NOMO-1 treated with dmso at 0.1 percent for 144 hours (cell line): ENCODE results near the gene ITPRIP.

Experiments used
- DNase-seq: peaks from one replicate; lab custom pipeline; 2025; ENCODE audit not compliant: unreplicated experiment; lab: John Stamatoyannopoulos, UW

The ITPRIP gene

DNA sequence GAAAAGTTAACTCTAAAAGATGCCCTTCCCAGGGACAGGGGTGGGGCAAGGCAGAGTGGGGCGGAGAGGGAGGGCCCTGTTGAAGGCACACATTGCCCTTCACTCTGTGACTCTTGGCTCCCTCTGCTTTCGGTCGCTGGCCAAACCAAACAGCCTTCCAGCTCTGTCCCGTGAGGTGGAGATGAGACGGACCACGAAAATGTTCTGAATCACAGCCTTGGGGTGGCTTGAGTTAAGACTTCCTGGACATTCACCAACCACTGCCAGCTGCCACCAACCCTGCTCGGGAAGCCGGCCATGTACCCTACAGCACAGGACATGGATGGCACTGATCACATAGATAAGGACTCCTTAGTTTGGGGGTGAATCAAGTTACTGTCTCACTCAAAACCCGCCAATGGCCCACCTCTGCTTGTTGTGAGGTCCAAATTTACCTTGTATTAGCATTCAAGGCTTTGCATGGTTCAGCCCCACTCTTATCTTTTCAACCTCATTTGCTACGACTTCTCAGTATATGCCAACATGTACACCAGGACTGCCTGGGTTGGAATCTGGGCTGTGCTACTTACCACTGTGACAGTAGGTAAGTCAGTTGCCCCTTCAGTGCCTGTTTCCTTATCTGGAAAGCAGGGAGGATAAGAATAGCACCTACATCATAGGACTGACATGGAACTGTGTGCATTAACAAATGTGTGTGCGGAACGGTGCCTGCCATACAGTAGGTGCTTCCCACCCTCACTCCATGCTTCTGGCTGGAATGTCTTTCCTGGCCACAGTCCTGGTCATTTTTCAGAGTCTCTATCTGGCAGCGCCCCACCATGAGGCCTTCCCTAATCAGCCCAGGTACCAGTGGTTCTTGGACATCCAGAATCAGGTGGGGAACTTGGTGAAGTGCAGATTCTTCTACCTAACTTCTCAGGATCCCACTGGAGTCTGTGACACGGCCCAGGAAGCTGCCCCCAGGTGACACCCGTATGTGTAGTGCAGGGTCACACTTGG is 28.0 kb downstream of the ITPRIP start:
- no peak for DNase-seq

DNA sequence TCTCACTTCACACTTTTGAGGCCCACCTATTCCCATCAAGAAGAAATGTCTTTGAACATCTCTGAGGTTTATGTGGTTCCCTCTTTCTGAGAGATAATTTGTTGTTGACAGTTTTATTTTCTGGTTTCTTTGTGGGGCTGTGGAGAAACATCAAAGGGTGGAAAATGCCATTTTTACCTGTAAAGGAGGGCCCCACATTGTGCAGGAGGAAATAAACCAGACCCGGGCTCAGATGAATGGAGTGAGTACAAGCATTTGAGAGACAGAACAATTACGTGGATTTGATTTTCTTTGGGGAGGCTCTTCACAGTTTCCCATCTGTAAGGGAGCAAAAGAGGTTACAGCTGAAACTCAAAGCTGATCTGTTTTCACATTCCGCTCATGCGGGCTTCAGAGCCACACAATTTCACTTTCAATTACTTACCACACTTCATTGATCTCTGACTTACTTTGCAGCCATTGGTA is 29.8 kb downstream of the ITPRIP start:
- no peak for DNase-seq

DNA sequence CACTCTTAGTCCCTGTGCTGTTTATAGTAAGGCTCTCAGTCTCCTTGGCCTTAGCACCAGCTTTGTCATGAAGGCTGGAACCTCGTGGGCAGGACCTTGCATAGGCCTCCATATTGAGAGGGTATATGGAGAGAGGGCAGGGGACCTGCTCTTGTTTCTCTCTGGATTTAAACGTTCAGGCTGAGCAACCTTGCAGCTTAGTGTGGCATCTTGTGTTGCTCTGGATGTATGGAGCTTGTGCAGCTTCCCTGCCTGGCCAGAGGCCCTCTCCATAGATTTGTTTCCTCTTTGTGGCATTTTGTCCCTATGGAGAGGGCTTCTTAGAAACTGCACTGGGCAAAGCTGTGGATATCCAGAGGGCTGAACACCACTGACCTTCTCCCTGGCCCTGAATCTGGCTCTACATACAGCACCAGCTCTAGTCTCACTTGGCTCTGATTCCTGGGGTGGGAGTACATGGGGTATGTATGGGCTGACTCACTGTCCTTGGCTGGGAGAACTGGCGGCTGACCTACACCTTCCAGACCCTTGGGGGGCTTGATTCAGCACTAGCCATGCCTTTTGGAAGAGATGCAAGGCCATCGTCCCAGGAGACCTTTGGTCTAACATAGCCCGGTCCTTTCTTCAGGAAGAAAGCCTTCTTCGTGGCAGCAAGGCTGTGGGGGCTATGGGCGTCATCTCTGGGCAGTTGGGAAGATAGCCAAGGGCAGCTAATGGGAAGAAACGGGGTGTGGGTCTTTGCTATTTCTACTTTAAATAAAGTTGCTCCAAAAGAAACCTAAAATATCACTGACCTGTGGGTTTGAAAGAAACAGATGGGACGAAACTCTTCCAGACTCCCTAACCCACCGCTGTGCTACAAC is 30.5 kb downstream of the ITPRIP start:
- no peak for DNase-seq

DNA sequence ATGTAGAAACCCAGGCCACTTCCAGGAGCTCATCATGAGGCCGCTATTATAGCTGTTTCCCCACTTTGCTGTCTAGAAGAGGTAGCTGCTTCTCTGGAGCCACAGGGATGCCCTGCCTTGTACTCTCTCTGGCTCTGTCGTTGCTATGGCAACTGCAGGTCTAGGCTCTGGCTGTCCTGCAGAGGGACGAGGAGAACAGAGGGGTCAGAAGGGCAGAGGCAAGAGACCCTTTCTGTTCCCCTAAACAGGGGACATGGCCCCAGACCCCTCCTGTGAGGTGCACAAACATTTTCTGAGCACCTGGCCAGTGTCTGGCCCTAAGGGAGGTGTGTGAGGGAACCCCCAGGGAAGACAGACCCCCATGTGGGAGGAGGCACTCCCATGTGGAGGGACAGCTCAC is 31.4 kb downstream of the ITPRIP start:
- no peak for DNase-seq

DNA sequence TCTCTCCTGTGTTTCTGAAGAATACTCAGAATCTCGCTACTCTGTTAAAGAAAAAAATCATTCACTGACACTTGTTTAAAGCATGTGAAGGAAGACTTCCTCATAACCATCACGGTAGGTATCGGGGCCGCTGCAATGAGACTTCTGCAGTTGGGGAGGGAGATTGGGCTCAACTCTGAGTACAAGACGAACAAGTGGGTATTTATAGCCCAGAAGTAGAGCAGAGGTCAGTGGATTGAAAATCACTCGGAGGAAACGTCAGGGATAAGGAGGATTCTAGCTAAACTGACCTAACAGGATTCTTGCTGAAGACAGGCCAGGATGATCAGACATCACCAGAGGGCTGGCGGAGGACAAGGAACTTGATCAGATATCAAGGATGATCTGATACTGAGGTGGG is 33.3 kb downstream of the ITPRIP start:
- DNase-seq: no peak

DNA sequence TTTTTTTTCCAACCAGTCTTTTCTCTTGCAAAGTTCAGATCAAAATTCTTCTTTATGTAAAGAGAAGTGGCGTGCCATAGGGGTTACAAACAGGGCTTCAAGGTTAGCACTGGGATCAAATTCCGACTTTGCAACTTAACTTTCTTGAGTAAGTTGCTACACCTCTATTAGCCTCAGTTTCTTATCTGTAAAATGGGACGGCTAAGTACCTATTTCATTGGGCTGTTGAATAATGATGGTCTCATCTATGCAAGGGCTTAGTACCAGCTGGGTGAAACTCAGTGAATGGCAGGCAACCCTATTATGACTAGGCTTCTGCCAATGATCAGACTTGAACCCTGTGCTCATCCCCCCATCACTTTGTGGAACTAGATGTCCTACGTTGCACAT is 33.9 kb downstream of the ITPRIP start:
- no peak for DNase-seq

DNA sequence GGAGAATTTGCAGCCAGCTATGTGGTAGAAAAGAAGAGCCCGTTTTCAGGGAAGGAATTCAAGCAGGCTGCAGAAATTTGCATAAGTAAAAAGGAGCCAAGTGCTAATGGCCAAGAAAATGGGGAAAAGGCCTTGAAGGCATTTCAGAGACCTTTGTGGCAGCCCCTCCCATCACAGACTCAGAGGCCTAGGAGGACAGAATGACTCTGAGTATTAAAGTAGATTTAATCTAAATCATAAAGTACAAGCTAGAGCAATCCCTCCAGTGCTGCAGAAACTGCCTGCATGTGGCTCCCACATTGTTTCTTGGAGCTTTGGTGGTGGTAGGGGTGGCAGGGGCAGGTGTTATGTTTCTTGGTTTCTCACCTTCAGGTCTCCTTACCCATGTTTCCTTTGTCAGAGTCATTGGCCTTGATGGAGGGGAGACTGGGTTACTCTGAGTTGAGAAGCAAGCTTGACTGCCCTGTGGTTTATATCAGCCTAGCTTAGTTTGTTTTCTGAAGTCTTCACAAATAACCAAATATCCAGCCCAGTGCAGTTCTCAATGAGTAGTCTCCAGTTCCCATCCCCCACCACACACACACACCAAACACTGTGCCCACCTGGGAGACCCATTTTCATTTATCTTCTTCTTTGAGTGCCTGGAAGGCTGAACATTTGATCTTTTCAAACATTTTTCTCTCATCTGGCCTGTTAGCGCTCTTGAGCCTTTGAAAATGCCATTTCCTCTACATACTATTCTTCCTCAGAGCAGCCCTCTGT is 34.5 kb downstream of the ITPRIP start:
- DNase-seq: no peak

DNA sequence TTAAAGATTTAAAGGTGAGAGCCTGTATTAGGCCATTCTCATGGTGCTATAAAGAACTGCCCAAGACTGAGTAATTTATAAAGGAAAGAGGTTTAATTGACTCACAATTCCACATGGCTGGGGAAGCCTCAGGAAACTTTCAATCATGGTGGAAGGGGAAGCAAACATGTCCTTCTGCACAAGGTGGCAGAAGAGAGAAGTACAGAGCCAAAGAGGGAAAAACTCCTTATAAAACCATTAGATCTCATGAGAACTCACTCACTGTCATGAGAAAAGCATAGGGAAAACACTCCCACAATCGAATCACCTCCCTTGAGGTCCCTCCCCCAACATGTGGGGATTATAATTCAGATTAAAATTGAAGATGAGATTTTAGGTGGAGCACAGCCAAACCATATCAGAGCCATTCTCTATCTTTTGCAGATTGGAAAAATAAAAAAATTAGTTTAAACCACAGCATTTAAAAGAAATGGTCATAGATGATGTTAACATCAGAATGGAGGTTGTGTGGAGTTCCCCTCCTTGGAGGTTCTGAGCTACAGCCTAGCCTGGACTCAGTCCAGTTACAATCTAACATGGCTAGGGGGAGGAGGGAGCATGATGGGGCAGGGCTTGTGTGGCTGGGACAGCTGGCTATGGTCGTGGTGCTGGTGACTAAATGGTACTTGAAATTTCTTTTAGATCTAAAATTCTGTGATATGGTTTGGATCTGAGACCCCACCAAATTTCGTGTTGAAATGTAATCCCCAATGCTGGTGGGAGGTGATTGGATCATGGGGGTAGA is 36.2 kb downstream of the ITPRIP start:
- DNase-seq: no peak

DNA sequence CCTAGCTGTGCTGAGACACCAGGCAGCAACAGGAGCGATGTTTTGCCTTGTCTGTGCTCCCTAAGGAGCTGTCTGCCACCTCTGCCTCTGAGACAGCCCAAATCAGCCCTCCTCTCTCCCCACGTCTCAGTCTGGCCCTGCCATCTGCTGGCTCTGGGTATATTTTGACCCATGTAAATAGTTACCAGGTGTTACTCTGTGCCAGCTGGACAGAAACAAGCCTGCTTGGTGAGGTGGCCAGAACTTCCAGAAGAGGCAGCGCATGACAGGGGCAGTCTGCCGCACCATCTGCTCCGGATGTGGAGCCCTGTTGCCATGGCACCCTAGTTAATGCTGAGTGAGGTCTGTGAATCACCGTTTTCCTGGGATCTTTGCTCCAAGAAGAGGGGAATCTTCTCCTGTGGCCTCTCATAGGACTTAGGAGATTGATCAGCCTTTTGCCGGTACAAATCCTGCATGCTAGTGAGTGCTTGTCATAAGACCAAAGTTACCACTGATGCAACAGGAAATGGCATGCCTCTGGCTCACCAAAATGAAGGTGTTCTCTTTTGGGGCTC is 37.5 kb downstream of the ITPRIP start:
- no peak for DNase-seq

DNA sequence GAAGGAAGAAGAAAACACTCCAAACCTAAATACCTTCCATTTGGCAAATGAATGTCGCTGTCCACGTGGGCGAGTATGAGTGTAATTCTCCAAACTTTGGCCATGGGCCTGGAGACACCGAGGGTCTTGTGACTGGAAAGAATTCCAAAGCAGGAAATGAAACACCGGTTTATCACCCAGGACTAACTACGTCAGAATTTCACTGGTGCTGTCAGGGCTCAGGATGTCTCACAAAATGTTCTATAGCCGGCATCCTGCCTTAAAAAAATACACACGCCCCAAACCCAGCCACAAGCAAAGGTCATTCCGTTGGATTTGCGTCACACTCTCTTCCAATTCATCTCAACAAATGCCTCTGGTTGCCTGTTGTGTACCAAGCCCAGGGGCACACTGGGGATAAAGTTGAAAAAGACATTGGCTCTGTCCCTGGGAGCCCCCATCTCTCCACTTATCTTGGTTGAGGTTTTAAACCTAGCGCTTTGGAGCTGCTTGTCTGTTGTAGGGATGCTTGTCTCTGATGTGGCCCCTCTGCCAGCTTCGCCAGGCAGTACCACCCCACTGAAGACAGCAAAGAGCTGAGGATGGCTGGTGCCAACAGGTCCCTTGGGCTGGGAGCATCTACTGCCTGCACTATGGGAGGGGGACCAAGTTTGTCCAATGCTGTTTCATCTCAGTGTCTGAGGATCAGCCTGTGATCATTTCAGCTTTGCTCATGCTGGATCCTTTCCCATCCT is 38.1 kb downstream of the ITPRIP start:
- DNase-seq: no peak

DNA sequence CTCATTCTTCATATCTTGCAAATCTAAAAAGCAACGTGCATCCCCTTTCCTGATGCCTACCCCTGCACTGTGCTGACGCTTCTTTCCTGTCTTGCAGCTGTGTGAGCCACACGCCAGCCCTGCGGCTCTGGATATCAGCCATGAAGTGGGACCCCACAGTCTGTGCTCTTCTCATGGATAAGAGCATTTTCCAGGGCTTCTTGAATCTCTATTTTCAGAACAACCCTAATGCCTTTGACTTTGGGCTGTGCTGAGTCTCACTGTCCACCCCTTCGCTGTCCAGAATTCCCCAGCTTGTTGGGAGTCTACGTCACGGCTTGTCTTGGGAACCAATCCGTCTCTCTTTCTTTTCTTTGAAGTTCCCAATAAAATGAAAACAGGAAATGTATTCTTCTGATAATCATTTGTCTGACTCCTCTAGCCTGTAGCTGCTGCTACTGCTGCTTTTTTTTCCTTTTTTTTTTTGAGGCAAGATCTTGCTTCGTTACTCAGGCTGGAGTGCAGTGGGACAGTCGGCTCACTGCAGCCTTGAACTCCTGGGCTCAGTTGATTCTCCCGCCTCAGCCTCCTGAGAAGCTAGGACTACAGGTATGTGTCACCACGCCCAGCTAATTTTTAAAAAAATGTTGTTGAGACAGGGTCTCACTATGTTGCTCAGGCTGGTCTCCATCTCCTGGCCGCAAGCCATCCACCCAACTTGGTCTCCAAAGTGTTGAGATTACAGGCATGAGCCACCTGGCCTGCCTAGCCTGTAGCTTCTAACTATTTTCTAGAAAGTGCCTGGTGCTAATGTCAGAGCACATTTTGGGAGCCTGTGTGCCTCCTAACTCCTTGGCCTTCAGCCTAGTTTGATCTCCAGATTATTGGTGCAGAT is 39.0 kb downstream of the ITPRIP start:
- DNase-seq: no peak

DNA sequence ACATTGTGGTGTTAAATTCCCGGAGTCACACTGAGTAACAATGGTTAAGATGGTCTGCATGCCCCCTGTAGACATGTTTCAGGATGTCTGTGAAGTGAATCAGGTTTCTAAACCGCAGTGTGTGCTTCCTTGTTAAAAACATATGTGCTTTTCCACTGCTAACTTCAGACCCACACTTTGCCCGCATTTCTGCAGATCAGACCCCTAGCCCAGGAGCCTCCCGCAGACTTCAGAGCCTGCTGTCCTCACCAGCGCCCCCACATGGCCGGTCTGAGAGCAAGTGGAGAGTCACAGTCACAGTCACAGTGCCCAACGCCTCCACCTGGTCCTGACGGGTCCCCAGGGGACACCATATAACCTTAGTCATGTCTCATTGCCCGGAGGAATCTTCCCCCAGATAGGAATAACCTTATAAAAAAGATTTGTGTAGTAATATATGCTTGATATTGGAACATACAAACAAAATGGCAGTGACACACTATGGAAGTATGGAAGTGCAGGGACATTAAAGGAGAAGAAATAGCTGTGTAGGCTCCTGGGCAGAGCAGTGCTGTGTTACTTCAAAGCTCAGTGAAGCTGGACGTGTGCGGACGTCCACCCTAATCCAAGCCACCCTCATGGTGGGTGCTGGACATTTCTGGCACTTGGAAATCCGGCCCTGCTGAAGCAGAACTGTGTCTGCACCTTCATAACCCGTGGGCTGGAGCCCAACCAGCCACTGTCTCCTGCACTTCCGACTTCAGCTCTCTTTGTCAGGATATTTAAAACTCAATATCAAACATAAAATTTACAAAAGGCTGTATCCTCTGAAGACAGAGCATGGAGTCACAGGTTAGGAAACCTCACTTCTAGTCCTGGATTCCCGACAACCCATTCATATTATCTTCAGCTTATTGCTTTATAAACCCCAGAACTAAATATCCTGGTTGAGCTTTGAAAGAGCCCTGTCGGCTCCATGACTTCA is 40.3 kb downstream of the ITPRIP start:
- DNase-seq: no peak

DNA sequence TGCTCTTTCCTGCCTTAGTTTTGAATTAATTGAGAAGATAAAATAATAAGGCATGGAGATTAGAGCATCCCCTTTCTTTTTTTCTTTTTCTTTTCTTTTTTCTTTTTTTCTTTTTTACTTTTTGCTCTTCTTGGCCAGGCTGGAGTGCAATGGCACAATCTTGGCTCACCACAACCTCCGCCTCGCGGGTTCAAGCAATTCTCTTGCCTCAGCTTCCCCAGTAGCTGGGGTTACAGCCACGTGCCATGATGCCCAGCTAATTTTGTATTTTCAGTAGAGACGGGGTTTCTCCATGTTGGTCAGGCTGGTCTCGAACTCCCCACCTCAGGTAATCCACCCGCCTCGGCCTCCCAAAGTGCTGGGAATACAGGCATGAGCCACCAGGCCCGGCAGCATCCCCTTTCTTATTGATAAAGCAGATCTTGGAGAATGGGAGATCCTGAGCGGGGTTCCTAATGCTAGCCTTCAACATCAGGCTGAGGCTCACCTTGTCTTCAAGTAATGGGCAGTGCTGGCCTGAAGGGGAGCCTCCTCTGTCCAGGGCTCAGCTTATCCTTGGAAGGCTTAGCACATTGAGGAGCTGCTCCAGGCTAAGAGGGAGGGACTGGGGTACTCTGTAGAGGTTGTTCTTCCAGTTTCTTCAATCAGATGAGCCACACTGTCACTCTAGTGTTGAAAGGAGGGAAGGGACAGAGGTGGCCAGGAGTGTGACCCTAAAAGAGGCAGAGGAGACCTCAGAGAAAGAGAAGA is 41.4 kb downstream of the ITPRIP start:
- no peak for DNase-seq

DNA sequence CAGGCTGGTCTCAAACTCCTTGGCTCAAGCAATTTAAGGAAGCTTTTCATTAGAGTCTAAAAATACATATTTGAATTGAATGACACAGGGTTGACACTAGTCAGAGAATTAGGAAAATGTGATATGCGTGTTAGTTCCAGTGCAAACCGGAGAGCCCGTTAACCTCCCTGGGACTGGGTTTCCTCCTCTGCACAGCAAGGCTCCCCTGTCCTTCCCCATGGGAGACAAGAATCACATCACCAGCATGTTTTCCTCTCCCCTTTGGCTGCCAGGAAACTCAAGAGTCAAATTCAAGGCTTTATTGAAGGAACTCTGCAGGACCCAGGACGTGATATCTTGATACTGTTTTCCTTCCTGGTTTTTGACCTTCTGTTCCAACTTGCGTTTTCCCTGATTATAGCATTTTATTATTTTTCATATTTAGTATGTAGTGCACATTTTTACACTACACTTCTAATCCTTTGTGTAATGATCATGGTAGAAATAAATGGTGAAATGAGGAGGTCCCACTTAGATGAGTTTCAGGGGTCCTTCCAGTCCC is 44.4 kb downstream of the ITPRIP start:
- no peak for DNase-seq

DNA sequence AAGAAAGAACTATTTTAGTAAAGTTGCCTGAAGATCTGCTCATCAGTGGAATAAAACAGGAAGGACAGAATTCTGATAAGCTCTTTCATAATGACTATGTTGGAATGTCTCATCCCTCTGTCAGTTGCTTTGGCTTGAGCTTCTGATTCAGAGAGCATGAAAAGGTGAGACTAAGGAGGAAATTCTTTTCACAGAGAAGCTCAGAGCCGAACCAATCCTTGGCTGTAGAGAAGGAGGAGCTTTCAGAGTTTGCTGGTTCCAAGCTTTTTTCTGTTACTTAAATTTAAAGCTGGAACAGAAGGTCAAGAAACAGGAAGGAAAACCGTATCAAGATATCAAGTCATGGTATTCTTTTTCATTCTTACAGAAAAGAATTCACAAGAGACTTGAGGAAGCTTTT is 45.3 kb downstream of the ITPRIP start:
- no peak for DNase-seq

DNA sequence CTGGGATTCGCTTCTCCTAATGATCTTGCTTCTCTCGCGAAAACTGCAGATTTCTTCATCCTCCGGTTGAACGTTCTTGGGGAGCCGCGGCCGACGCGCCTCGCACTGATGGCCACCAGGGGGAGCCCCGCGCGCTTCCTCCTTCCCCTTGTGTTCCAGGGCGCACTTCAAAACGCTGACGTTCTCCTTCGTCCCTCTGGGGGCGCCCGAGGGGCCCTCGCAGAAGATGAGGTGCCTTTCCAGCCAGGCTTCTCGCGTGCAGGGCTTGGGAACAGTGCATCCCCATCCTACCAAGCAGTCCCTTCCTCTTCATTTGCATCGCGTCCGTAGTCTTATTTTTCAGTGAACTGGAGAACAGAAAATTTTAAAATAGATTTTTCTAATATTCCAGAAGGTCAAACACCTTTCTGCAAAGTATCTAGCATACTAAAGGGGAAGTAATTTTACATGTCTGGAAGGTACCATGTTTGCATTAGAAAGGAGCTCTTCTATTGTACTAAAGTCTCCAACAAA is 46.8 kb downstream of the ITPRIP start:
- peak; percentile 78 for DNase-seq
